HCT116 (cell line): ENCODE data around the gene CACNG8. TPM values are rescaled to one million over a fixed set of nuclear protein-coding genes. Genes with fewer than 3 reads are reported as not detected.

Experiments used
- ATAC-seq: fragments of 200-7000 bp; cut with Tn5 transposase; 2 replicates; pipeline ENCODE4 v1.9.1; 2020; ENCODE audit warnings: mild to moderate bottlenecking, moderate library complexity
- BruUV-seq: library from RNA; stranded (reverse); fragments of 400-500 nt; replicated peaks from 2 replicates; lab custom pipeline; 2021; lab: Mats Ljungman, UMichigan
- CTCF ChIA-PET: fragments of 300-600 bp; sonication (Branson Sonifier 250); formaldehyde crosslinking; loops from one replicate; lab custom pipeline; 2021; ENCODE audit warnings: antibody characterized with exemption; lab: Charles Lee
- POLR2A ChIA-PET: fragments of 300-600, 350-600 bp; sonication (Branson Sonifier 250); formaldehyde crosslinking; loops from one replicate; lab custom pipeline; 2021; ENCODE audit warnings: antibody characterized with exemption; lab: Charles Lee
- RAD21 ChIA-PET, 2 experiments: fragments of 300-600 bp; sonication (Branson Sonifier 250); formaldehyde crosslinking; loops; one replicate each; lab custom pipeline; 2023; ENCODE audit warnings: low total read pairs in 2 of 2; ENCODE audit not compliant: uncharacterized antibody in 2 of 2, unreplicated experiment in 2 of 2, low non-redundant PET in 1 of 2; lab: Charles Lee
- DNase-seq: peaks from one replicate; pipeline ENCODE4 v3.0.0-alpha.2; 2010; ENCODE audit warnings: low read depth, low spot score
- H2AFZ ChIP-seq: fragments of 200-600 bp; shearing (Covaris generic), sonication (generic); 2 replicates; pipeline ENCODE4 v1.6.1; 2017; ENCODE audit warnings: low read depth, mixed run types, mixed read lengths, antibody characterized with exemption, low read length; ENCODE audit not compliant: poor library complexity, severe bottlenecking
- H3K27ac ChIP-seq: 2 replicates; pipeline ENCODE4 v1.5.1; 2012; ENCODE audit warnings: low read depth, low read length
- H3K27me3 ChIP-seq: fragments of 200-600 bp; sonication (generic); 2 replicates; pipeline ENCODE4 v1.6.1; 2016; ENCODE audit warnings: mixed run types, low read length, mixed read lengths; ENCODE audit not compliant: insufficient read depth
- H3K36me3 ChIP-seq, 2 experiments: fragments of 200-500 bp in 1 of 2; fragments of 200-600 bp in 1 of 2; sonication (Bioruptor generic) in 1 of 2; sonication (generic) in 1 of 2; 2 replicates each; pipeline versions ENCODE4 v1.5.1 to v1.6.1; 2014 to 2016; ENCODE audit warnings: low read length in 2 of 2, inconsistent platforms in 1 of 2, mixed read lengths in 1 of 2, mixed run types in 1 of 2; ENCODE audit not compliant: insufficient read depth in 2 of 2, control insufficient read depth in 1 of 2
- H3K4me1 ChIP-seq, 2 experiments: fragments of 200-600 bp in 1 of 2; sonication (generic) in 1 of 2; 2 replicates each; pipeline versions ENCODE4 v1.5.1 to v1.6.1; 2012 to 2017; ENCODE audit warnings: low read length in 2 of 2, inconsistent platforms in 1 of 2, mild to moderate bottlenecking in 1 of 2, mixed read lengths in 1 of 2, mixed run types in 1 of 2, moderate library complexity in 1 of 2; ENCODE audit not compliant: insufficient read depth in 2 of 2, control insufficient read depth in 1 of 2
- H3K4me2 ChIP-seq: fragments of 200-600 bp; sonication (generic); 2 replicates; pipeline ENCODE4 v1.6.1; 2017; ENCODE audit warnings: mixed run types, low read length, mixed read lengths
- H3K4me3 ChIP-seq, 2 experiments: fragments of 200-600 bp in 1 of 2; sonication (generic) in 1 of 2; replicated peaks in 1 of 2; 2 replicates each; pipeline ENCODE4 v1.5.1; 2011 to 2016; ENCODE audit warnings: low read length in 2 of 2, control low read depth in 1 of 2, low read depth in 1 of 2, mild to moderate bottlenecking in 1 of 2, mixed read lengths in 1 of 2, mixed run types in 1 of 2
- H3K79me2 ChIP-seq: fragments of 200-600 bp; sonication (generic); 2 replicates; pipeline ENCODE4 v1.6.1; 2017; ENCODE audit warnings: mild to moderate bottlenecking, mixed run types, low read length, moderate library complexity, mixed read lengths; ENCODE audit not compliant: insufficient read depth
- H3K9ac ChIP-seq: fragments of 200-600 bp; sonication (generic); 2 replicates; pipeline ENCODE4 v1.6.1; 2016; ENCODE audit warnings: low read length, mixed read lengths
- H3K9me2 ChIP-seq: fragments of 200-600 bp; sonication (generic), shearing (Covaris generic); 2 replicates; pipeline ENCODE4 v1.6.1; 2017; ENCODE audit warnings: mixed run types, mild to moderate bottlenecking, moderate library complexity; ENCODE audit not compliant: insufficient read depth
- H3K9me3 ChIP-seq, 2 experiments: fragments of 200-500 bp in 1 of 2; fragments of 200-600 bp in 1 of 2; sonication (Bioruptor generic) in 1 of 2; sonication (generic) in 1 of 2; 2 replicates each; pipeline ENCODE4 v1.6.1; 2014 to 2017; ENCODE audit warnings: low read length in 2 of 2, mixed read lengths in 2 of 2, inconsistent platforms in 1 of 2, low read depth in 1 of 2, mild to moderate bottlenecking in 1 of 2, mixed run types in 1 of 2, moderate library complexity in 1 of 2; ENCODE audit not compliant: control insufficient read depth in 1 of 2, insufficient read depth in 1 of 2
- H4K20me1 ChIP-seq: fragments of 200-600 bp; sonication (generic), shearing (Covaris generic); 2 replicates; pipeline ENCODE4 v1.6.1; 2017; ENCODE audit warnings: mixed run types, mild to moderate bottlenecking, moderate library complexity; ENCODE audit not compliant: insufficient read depth
- CBX3 ChIP-seq: IDR thresholded peaks from 2 replicates; pipeline ENCODE4 v1.6.1; 2012; ENCODE audit warnings: low read depth
- CEBPB ChIP-seq: IDR thresholded peaks from 2 replicates; pipeline ENCODE4 v1.6.1; 2012; ENCODE audit warnings: low read depth
- EZH2 ChIP-seq: fragments of 200-600 bp; sonication (generic); IDR thresholded peaks from 2 replicates; pipeline ENCODE4 v1.6.1; 2017; ENCODE audit warnings: antibody characterized with exemption, mixed run types
- POLR2A ChIP-seq: IDR thresholded peaks from 2 replicates; pipeline ENCODE4 v1.7.0; 2011; ENCODE audit warnings: borderline replicate concordance; ENCODE audit not compliant: insufficient read depth, insufficient read length; ENCODE audit errors: extremely low read depth
- REST ChIP-seq: IDR thresholded peaks from 2 replicates; pipeline ENCODE4 v1.6.1; 2012; ENCODE audit warnings: low read depth
- SIN3A ChIP-seq: IDR thresholded peaks from 2 replicates; pipeline ENCODE4 v1.6.1; 2012; ENCODE audit warnings: low read depth
- SRF ChIP-seq: IDR thresholded peaks from 2 replicates; pipeline ENCODE4 v1.6.1; 2012; ENCODE audit warnings: low read depth
- YY1 ChIP-seq: IDR thresholded peaks from 2 replicates; pipeline ENCODE4 v1.6.1; 2011; ENCODE audit warnings: low read length, low read depth, moderate library complexity, mild to moderate bottlenecking; ENCODE audit not compliant: insufficient replicate concordance; ENCODE audit errors: extremely low read depth
- ZNF274 ChIP-seq: fragments of 200-500 bp; sonication (Bioruptor generic); IDR thresholded peaks from 2 replicates; pipeline ENCODE4 v1.6.1; 2014; ENCODE audit warnings: mild to moderate bottlenecking, low read depth, low read length, inconsistent platforms
- intact Hi-C: fragments of 100-400 bp; cut with micrococcal nuclease; formaldehyde crosslinking; loops from 2 replicates; pipeline ENCODE4 v1.10.0; 2022
- total RNA-seq: library from RNA; stranded (reverse); gene quantifications from one replicate; pipeline ENCODE4 v1.2.1, GENCODE V29; 2021; ENCODE audit not compliant: unreplicated experiment
- TF ChIP-seq, protein P1 (sequence below), 3 experiments: fragments of 200-600 bp in 1 of 3; sonication (generic) in 1 of 3; IDR thresholded peaks in 2 of 3; conservative IDR thresholded peaks in 1 of 3; 2 replicates each; pipeline ENCODE4 v1.5.1; 2012 to 2017; ENCODE audit warnings: low read depth in 2 of 3, low read length in 2 of 3, antibody characterized with exemption in 1 of 3, borderline replicate concordance in 1 of 3, control low read depth in 1 of 3, mild to moderate bottlenecking in 1 of 3, mixed read lengths in 1 of 3, mixed run types in 1 of 3, moderate library complexity in 1 of 3; ENCODE audit not compliant: insufficient read depth in 1 of 3
- TF ChIP-seq, protein P2 (sequence below): IDR thresholded peaks from 2 replicates; pipeline ENCODE4 v1.6.1; 2012

The CACNG8 gene
- total RNA-seq, 1 experiment from 2014 or later: 0.93 TPM

GRCh38 chr19:53983457-53984289, 20.9 kb downstream of the CACNG8 start:
- H3K4me2 ChIP-seq: 0 out of 2 replicates have a peak overlapping the region, but pooled peaks have one; percentile 17
- peaks cover 16 to 37% of the 10 kb centered on the region in 2 experiments for H3K4me1 ChIP-seq
- no peaks in the 10 kb centered on the region for H3K27me3 ChIP-seq
- H2AFZ ChIP-seq: no peak overlapping the region
- DNase-seq (no peak), ATAC-seq (no peak)
- no peaks in the 10 kb centered on the region for H3K9me3 ChIP-seq
- TF ChIP-seq, protein P1, sequence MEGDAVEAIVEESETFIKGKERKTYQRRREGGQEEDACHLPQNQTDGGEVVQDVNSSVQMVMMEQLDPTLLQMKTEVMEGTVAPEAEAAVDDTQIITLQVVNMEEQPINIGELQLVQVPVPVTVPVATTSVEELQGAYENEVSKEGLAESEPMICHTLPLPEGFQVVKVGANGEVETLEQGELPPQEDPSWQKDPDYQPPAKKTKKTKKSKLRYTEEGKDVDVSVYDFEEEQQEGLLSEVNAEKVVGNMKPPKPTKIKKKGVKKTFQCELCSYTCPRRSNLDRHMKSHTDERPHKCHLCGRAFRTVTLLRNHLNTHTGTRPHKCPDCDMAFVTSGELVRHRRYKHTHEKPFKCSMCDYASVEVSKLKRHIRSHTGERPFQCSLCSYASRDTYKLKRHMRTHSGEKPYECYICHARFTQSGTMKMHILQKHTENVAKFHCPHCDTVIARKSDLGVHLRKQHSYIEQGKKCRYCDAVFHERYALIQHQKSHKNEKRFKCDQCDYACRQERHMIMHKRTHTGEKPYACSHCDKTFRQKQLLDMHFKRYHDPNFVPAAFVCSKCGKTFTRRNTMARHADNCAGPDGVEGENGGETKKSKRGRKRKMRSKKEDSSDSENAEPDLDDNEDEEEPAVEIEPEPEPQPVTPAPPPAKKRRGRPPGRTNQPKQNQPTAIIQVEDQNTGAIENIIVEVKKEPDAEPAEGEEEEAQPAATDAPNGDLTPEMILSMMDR (IDR thresholded peaks at IDR 0.05 in 2 of 3, conservative IDR thresholded peaks at IDR 0.05 in 1 of 3; ENCODE audit: borderline replicate concordance in 1 of 3, insufficient read depth in 1 of 3, low read depth in 2 of 3, low read length in 2 of 3): no peak
- no peak for TF ChIP-seq CEBPB
- TF ChIP-seq SRF: no peak
- no peak for TF ChIP-seq POLR2A
- ChIA-PET CTCF (no interaction called here), POLR2A (no interaction called here), RAD21 (no interaction called here)
- no peaks in the 10 kb centered on the region for H3K36me3 ChIP-seq
- no peaks in the 10 kb centered on the region for H4K20me1 ChIP-seq
- intact Hi-C loops: loop anchor here (5.0 kb wide), 2 partner anchors 86 to 116 kb away; partner anchors contain the start of gene MYADM
- H3K79me2 ChIP-seq: no peaks in the 10 kb centered on the region
- no peak overlapping the region for H3K9ac ChIP-seq
- H3K9me2 ChIP-seq: no peaks in the 10 kb centered on the region
- no peak overlapping the region for H3K4me3 ChIP-seq
- H3K27ac ChIP-seq: no peak overlapping the region
- TSS peak; percentile 29 for BruUV-seq

GRCh38 chr19:53985863-53986262, 23.1 kb downstream of the CACNG8 start:
- H3K9ac ChIP-seq: no peak overlapping the region
- H2AFZ ChIP-seq: no peak overlapping the region
- ChIA-PET CTCF (no interaction called here), RAD21 (no interaction called here), POLR2A (no interaction called here)
- H3K27ac ChIP-seq: no peak overlapping the region
- no peak for TF ChIP-seq EZH2
- TF ChIP-seq, protein P2, sequence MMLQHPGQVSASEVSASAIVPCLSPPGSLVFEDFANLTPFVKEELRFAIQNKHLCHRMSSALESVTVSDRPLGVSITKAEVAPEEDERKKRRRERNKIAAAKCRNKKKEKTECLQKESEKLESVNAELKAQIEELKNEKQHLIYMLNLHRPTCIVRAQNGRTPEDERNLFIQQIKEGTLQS: no peak
- no peak for TF ChIP-seq CEBPB
- no peak for TF ChIP-seq SIN3A
- TF ChIP-seq REST: no peak
- TF ChIP-seq CBX3: no peak
- no peak for TF ChIP-seq YY1
- no peak for TF ChIP-seq ZNF274
- H3K4me1 ChIP-seq: peaks cover 10 to 18% of the 10 kb centered on the region in 2 experiments
- no peaks in the 10 kb centered on the region for H3K36me3 ChIP-seq
- BruUV-seq: no TSS peak
- H3K79me2 ChIP-seq: no peaks in the 10 kb centered on the region
- H4K20me1 ChIP-seq: no peaks in the 10 kb centered on the region
- H3K9me2 ChIP-seq: no peaks in the 10 kb centered on the region
- H3K4me2 ChIP-seq: no peak overlapping the region
- H3K9me3 ChIP-seq: no peaks in the 10 kb centered on the region
- H3K27me3 ChIP-seq: no peaks in the 10 kb centered on the region
- ATAC-seq (no peak), DNase-seq (no peak)
- intact Hi-C loops: no loop called here
- no peak overlapping the region for H3K4me3 ChIP-seq
